GM18907 (cell line): ENCODE results near the gene VSIG4.
A peak's percentile ranks its signal among the peaks of the same experiment; 100 is the strongest.

Experiments
- ATAC-seq: cut with Tn5 transposase; IDR thresholded peaks from one replicate; pipeline ENCODE4 v1.9.1; 2021; ENCODE audit warnings: mild to moderate bottlenecking, moderate library complexity; ENCODE audit not compliant: unreplicated experiment

VSIG4 gene

GRCh38 chrX:66024570-66024969 is 15.3 kb downstream of the VSIG4 start:
- ATAC-seq = no peak

- no peak for ATAC-seq
Observed at GRCh38 chrX:66024092-66024467, 15.8 kb downstream of the VSIG4 start.

DNA sequence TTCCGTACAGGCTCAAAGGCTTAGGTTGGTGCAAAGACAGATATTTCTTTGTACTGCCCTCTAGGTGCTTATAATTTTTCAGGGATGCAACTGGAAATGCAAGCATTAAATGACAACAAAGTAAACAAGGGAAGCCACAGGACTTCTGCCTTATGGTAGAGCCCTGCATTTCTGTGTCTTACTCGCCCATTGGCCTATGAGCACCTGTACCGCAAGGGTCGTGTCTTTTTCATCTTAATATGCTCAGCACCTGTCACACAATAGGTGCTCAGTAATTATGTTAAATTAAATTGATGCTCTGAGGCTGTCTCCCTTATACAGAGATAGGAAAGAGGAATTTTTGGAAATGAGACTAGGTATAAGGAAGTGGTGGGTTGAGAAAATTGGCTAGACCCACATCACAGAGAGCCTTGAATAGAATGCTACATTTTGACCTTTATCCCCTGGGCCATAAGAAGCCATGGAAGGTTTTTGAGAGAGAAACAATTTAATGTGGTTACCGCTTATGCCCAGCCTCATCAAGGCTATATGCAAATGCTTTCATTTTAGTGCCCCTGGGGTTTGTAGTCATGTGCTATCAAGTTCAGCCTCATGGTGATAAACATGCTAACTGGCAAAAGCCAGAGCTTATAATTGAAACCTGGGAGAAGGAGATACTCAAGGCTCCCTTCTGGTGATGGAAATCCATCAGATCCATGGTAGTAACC is 16.3 kb downstream of the VSIG4 start:
- ATAC-seq = no peak

GRCh38 chrX:66022632-66023384 is 17.1 kb downstream of the VSIG4 start:
- ATAC-seq = no peak

DNA sequence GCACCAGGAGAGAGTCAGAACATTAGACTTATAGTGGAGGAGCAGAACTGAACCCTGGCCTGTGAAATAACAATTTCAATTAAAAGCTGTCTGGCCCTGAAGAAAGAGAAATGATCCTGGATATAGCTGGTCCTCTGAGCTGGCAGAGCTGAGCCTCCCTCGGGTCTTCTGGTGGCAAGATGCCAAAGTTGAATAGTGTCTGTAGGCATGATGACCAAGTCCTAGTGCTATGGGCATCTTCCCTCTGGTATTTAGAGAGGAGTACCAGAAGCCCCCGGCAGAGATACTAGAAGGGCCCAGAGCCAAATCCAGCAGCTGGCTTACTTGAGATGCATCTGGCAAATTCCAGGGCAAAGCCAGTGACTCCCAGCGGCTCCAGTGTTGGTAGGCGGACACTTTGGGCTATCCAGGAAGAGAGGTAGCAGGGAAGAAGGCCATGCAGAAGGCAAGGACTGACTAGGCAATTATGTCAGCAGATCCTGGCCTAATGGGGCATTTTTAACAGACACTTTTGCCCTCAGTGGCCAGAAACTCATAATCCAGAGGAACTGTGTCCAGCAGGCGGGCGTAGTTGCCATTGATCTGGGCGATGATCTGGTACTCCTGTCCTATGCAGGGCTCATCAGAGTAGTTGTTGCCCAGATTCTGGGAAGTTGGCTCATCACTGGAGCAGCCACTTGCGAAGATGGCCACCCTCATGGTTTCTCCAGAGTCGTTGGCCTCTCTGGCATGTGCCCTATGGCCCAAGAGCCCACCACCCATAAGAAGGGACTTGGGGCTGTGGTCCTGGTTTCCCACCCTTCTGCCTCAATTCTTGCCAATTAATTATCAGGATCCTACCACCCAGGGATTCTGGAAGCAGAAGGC is 17.9 kb downstream of the VSIG4 start:
- no peak for ATAC-seq

- ATAC-seq = no peak
Observed at GRCh38 chrX:66021401-66021764, 18.5 kb downstream of the VSIG4 start.

- ATAC-seq = no peak
Observed at GRCh38 chrX:66020631-66021334, 19.1 kb downstream of the VSIG4 start.

DNA sequence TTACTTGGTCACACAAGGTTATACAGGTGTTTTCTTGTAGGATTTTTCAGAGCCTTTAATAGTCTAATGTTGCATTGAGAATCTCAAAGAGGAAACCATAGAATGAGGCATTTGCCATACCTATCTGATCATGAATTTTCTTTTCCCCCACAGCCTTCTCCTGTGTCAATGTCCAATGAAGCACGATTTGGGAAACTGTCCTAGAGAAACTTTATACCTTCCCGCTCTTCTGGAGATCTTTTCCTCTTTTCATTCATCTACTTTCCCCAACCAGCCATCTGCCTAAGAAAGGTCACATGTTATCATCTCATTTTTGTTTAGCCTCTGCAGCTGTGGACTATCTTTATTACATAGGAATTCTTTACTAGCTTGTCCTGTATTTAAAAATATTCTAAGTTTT is 19.9 kb downstream of the VSIG4 start:
- no peak for ATAC-seq

DNA sequence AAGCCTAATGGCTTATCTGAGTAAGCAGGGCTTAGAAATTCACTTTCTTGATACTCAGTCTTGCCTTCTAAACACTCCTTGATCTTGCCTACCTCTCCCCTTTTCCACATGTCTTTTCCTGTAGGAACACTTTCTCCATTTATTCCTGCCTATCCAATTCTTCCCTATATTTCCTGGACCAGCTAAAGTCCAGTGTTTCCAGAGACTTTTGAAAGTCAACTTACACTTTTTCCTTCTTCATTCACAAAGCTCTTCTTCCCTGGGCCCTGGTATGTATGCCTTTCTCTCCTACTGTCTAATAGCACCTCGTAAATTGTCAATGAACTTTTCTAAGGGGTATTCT is 20.6 kb downstream of the VSIG4 start:
- no peak for ATAC-seq

GRCh38 chrX:66018585-66019309 is 21.1 kb downstream of the VSIG4 start:
- ATAC-seq = no peak

- no peak for ATAC-seq
Observed at GRCh38 chrX:66017659-66018170, 22.2 kb downstream of the VSIG4 start.

- peak; percentile 32 for ATAC-seq
Observed at GRCh38 chrX:66016905-66017658, 22.8 kb downstream of the VSIG4 start.

DNA sequence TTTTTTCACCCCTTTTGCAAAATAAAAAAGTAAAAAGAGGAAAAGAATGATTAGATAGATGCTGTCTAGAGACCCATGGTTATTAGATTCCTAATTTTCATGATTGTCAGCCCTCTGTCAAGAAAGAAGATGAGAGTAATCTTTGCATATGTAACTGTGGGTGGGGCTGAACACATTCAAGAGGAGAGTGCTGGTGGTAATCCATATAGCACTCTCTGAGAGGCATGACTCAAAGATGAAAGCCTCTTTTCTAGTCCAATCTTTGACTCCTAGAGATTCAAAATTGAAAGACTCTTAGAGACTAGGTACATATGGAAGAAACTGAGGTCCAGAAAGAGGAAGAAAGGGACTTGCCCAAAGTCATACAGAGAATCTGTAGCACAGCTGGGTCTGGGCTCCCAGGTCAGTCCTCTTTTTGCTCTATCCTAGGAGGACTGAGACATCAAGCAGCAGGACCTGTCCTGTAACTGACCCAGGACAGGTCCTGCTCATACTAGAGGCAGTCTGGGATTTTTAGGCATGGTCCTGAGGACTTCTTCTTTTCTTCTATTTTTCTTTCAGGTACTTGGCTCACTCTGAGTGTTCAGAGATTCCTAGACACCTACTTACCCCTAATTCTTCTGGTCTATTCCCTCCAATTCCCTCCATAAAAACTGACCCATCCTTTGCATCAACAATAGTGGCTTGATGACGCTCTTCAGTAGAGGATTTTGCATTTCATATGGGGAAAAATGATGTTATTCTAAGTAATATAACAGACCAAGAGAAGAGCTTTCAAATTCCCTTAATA is 23.8 kb downstream of the VSIG4 start:
- ATAC-seq = peak; percentile 39

DNA sequence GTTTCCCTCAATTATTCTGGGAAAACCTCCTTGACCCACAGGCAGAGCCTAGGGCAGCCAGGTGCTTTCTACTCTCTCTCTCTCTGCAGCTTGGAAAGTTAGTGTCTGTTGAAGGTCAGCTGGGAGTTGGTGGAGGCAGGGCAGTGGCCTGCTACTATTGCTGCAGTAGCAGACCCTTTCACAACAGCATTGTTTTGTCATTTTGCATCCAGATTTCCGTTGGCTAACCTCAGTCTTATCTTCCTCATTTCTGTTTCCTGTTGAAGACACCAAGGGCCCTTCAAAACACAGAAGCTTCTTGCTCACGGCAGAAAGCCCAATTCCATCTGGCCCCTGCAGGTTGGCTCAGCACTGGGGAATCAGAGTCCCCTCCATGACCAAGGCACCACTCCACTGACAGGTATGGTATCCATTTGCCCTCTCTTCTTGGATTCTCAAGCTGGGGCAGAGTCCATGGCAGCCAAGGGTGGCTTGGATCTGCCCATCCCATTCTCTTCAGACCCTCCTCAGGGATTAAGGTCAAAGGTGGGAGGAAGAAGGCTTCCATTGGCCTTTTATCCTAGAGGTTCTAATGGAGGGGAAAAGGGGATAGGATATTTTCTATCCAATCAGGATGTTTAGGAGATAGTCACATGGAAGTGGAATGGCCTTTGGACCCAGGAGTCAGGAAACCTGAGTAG is 24.6 kb downstream of the VSIG4 start:
- peak; percentile 41 for ATAC-seq

DNA sequence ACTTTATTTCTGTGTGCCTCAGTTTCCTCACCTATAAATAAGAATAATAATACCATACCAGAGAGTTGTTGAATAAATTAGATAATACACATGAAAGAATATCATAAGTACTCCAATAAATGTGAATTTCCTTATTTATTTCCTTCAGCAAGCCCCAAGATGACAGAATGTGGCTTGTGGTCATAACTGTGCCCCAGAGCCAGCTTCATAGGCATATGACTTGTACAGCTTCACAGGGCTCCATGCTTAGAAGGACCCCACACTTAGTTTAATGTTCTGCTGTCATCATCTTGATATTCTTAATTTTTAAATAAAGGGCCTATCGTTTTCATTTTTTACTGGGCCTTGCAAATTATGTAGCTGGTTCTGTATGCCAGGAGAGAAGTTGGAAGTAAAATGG is 25.3 kb downstream of the VSIG4 start:
- ATAC-seq = no peak

GRCh38 chrX:66014084-66014483 is 25.8 kb downstream of the VSIG4 start:
- no peak for ATAC-seq

GRCh38 chrX:66013194-66013816 is 26.6 kb downstream of the VSIG4 start:
- ATAC-seq = peak; percentile 32

DNA sequence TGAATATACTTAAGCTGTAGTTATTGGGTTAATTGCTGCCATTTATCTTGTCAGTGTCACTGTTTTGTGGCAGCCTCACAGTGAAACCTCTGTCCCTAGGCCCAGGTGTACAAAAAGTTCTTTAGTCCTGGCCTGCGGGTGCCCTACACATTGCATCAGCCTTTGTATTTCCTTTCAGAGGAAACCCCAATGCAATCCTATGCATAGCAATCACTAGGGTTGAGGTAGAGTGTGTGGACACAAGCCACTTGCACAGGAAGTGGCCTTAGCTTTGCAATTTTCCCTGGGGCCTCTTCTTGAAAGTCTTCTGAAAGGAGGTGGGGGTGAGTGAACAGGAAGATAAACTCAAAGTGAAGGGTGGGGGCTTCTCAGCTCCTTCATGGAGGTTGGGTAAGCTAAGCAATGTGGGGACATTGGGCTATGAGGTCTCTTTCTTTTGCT is 27.8 kb downstream of the VSIG4 start:
- peak; percentile 64 for ATAC-seq
